GM18505 (cell line): ENCODE results near the gene TRAPPC13.
"Not testable (repeated sequence)": the region's sequence is repeated elsewhere in the genome, so short reads cannot be mapped to it uniquely, and the experiment has no call there.

Experiments
- ATAC-seq: cut with Tn5 transposase; IDR thresholded peaks from one replicate; pipeline ENCODE4 v1.9.1; 2021; ENCODE audit not compliant: unreplicated experiment
- POLR2A ChIP-seq: IDR thresholded peaks from 4 replicates; pipeline ENCODE4 v1.6.1; 2011; ENCODE audit warnings: borderline replicate concordance; ENCODE audit not compliant: insufficient read depth, insufficient read length; ENCODE audit errors: extremely low read depth

TRAPPC13 gene

GRCh38 chr5:65647941-65648340 is 23.1 kb downstream of the TRAPPC13 start:
- no peak for ATAC-seq
- TF ChIP-seq POLR2A = no peak

DNA sequence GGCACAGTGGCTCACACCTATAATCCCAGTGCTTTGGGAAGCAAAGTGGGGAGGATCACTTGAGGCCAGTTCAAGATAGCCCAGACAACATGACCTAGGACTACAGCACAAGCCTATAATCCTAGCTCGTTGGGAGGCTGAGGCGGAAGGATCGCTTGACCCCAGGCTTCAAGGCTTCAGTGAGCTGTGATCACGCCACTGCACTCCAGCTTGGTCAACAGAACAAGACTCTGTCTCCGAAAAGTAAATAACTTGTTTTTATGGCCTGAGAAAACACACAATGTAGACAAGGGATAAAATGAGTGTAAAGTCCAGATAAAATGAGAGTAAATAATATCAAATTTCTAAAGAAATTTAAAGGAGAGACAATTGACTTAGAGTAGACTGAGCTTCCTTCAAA is 26.3 kb downstream of the TRAPPC13 start:
- TF ChIP-seq POLR2A = no peak
- no peak for ATAC-seq

GRCh38 chr5:65654713-65655112 is 29.9 kb downstream of the TRAPPC13 start:
- TF ChIP-seq POLR2A = no peak
- ATAC-seq = no peak

GRCh38 chr5:65663804-65664521 is 39.1 kb downstream of the TRAPPC13 start:
- no peak for TF ChIP-seq POLR2A
- ATAC-seq = no peak

- no peak for ATAC-seq
- TF ChIP-seq POLR2A = no peak
Measured at GRCh38 chr5:65668696-65669095, 43.9 kb downstream of the TRAPPC13 start.

- no peak for ATAC-seq
- TF ChIP-seq POLR2A = no peak
Measured at GRCh38 chr5:65672796-65673195, 48.0 kb downstream of the TRAPPC13 start.

- no peak for ATAC-seq
- TF ChIP-seq POLR2A = no peak
Measured at GRCh38 chr5:65674749-65675148, 49.9 kb downstream of the TRAPPC13 start.

DNA sequence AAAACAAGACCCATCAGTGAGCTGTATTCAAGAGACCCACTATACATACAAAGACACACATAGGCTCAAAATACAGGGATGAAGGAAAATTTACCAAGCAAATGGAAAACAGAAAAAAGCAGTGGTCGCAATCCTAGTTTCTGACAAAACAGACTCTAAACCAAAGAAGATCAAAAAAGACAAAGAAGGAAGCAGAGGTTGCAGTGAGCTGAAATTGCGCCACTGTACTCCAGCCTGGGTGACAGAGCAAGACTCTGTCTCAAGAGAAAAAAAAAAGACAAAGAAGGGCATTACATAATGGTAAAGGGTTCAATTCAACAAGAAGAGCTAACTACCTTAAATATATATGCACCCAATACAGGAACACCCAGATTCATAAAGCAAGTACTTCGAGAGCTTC is 51.2 kb downstream of the TRAPPC13 start:
- ATAC-seq = not testable (repeated sequence)

GRCh38 chr5:65682148-65682547 is 57.3 kb downstream of the TRAPPC13 start:
- TF ChIP-seq POLR2A = no peak

GRCh38 chr5:65693121-65693520 is 68.3 kb downstream of the TRAPPC13 start:
- no peak for TF ChIP-seq POLR2A
- ATAC-seq = no peak

More at GRCh38 chr5:65682148-65682547, 57.3 kb downstream of the TRAPPC13 start:
- no peak for ATAC-seq

GRCh38 chr5:65695162-65695755 is 70.4 kb downstream of the TRAPPC13 start:
- no peak for ATAC-seq
- TF ChIP-seq POLR2A = no peak

DNA sequence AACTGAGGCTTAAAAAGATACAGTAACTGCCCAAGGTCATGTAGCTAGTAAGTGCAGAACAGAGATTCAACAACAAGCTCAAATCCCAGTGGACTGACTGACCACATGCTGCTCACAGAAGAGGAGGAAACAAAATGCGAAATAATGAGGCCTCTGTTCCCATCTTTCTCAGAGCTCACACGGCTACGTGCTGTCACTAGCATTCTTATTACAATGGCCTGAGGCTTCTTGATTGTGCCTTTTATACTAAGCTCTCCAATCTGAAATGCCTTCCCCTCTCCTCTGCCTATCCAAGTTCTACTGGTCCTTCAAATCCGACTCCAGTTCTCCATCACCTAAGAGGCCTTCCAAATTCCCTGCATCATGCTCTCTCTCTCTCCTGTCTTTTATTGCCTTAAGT is 71.1 kb downstream of the TRAPPC13 start:
- ATAC-seq = no peak
- no peak for TF ChIP-seq POLR2A

GRCh38 chr5:65696892-65697291 is 72.1 kb downstream of the TRAPPC13 start:
- TF ChIP-seq POLR2A = no peak
- ATAC-seq = no peak

GRCh38 chr5:65699338-65699737 is 74.5 kb downstream of the TRAPPC13 start:
- no peak for TF ChIP-seq POLR2A
- no peak for ATAC-seq
